Effector memory CD4-positive, alpha-beta T cell (primary cell): ENCODE measurements around the gene PPM1B.
"Not testable (repeated sequence)": the region's sequence is repeated elsewhere in the genome, so short reads cannot be mapped to it uniquely, and the experiment has no call there.

Experiments used
- DNase-seq, 3 donors: peaks; one replicate each; pipeline ENCODE4 v3.0.0-alpha.2; 2020
- H3K27ac ChIP-seq: 2 replicates; pipeline ENCODE4 v1.7.0; 2013; ENCODE audit warnings: mild to moderate bottlenecking, low read length, moderate library complexity; ENCODE audit not compliant: insufficient read depth, poor library complexity, severe bottlenecking
- H3K27me3 ChIP-seq: replicated peaks from 2 replicates; pipeline ENCODE4 v1.7.0; 2013; ENCODE audit warnings: mild to moderate bottlenecking, low read length; ENCODE audit not compliant: insufficient read depth, control insufficient read depth, poor library complexity, severe bottlenecking
- H3K36me3 ChIP-seq: 2 replicates; pipeline ENCODE4 v1.7.0; 2013; ENCODE audit warnings: mild to moderate bottlenecking, low read length, moderate library complexity; ENCODE audit not compliant: control insufficient read depth, insufficient read depth
- H3K4me1 ChIP-seq: 2 replicates; pipeline ENCODE4 v1.7.0; 2013; ENCODE audit warnings: low read length, mild to moderate bottlenecking; ENCODE audit not compliant: control insufficient read depth, insufficient read depth, poor library complexity, severe bottlenecking
- H3K4me3 ChIP-seq: 2 replicates; pipeline ENCODE4 v1.7.0; 2013; ENCODE audit warnings: low read length, low read depth, mild to moderate bottlenecking; ENCODE audit not compliant: insufficient read depth, poor library complexity, severe bottlenecking
- H3K9me3 ChIP-seq: 2 replicates; pipeline ENCODE4 v1.7.0; 2013; ENCODE audit warnings: mild to moderate bottlenecking, low read length, moderate library complexity; ENCODE audit not compliant: control insufficient read depth
- total RNA-seq, 3 donors: gene quantifications; one replicate each; lab custom pipeline; 2026; lab: John Stamatoyannopoulos, UW

PPM1B gene
- total RNA-seq, result 19.2 to 29.0 (median 24.0) reads per million in 3 donors

- Histone ChIP-seq H3K4me3 (peak within 1 kb of the TSS; percentile 89), H3K27me3 (no peaks in the 10 kb centered on the region), H3K36me3 (no peaks in the 10 kb centered on the region), H3K4me1 (peaks cover 16% of the 10 kb centered on the region), H3K27ac (peak within 1 kb of the TSS; percentile 97), H3K9me3 (no peaks in the 10 kb centered on the region)
- peak; percentile 99 for DNase-seq
Measured at GRCh38 chr2:44168681-44169154, at the start of gene PPM1B. PPM1B (plus strand) TSS chr2:44168875; CDS start chr2:44201200, 32,325 bp downstream.

GRCh38 chr2:44119878-44120277 is 48.8 kb upstream of the PPM1B start:
- Histone ChIP-seq H3K27ac (no peak overlapping the region), H3K36me3 (no peaks in the 10 kb centered on the region), H3K9me3 (no peaks in the 10 kb centered on the region), H3K27me3 (no peaks in the 10 kb centered on the region), H3K4me3 (no peak overlapping the region), H3K4me1 (peaks cover 5% of the 10 kb centered on the region)
- DNase-seq, result no peak

GRCh38 chr2:44120428-44120827 is 48.2 kb upstream of the PPM1B start:
- Histone ChIP-seq H3K4me3 (no peak overlapping the region), H3K27ac (no peak overlapping the region), H3K9me3 (no peaks in the 10 kb centered on the region), H3K4me1 (peaks cover 5% of the 10 kb centered on the region), H3K36me3 (no peaks in the 10 kb centered on the region), H3K27me3 (no peaks in the 10 kb centered on the region)
- DNase-seq, result no peak

DNA sequence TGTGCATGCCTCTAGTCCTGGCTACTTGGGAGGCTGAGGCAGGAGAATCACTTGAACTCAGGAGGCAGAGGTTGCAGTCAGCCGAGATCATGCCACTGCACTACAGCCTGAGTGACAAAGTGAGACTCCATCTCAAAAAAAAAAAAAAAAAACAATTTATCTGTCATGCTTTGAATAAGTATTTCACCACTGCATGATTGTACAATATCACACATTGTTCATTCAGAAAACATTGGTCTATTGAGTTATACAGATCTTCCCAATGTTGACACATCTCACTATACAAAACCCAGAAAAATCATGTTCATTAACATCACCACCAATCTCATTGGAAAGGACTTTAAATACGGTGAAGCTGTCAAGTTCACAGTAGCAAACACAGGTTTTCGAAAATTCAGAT is 46.8 kb upstream of the PPM1B start:
- no peaks in the 10 kb centered on the region for H3K36me3 ChIP-seq
- no peak for DNase-seq

GRCh38 chr2:44124500-44124899 is 44.2 kb upstream of the PPM1B start:
- Histone ChIP-seq H3K27me3 (no peaks in the 10 kb centered on the region), H3K4me3 (no peak overlapping the region), H3K27ac (no peak overlapping the region), H3K4me1 (peaks cover 5% of the 10 kb centered on the region), H3K9me3 (no peaks in the 10 kb centered on the region), H3K36me3 (no peaks in the 10 kb centered on the region)
- no peak for DNase-seq

More for the DNA sequence above, 46.8 kb upstream of the PPM1B start:
- no peaks in the 10 kb centered on the region for H3K27me3 ChIP-seq
- no peak overlapping the region for H3K4me3 ChIP-seq
- H3K4me1 ChIP-seq, result peaks cover 5% of the 10 kb centered on the region
- no peaks in the 10 kb centered on the region for H3K9me3 ChIP-seq
- H3K27ac ChIP-seq, result no peak overlapping the region

GRCh38 chr2:44126106-44126797 is 42.4 kb upstream of the PPM1B start:
- Histone ChIP-seq H3K27ac (no peak overlapping the region), H3K4me1 (no peaks in the 10 kb centered on the region), H3K36me3 (no peaks in the 10 kb centered on the region), H3K9me3 (no peaks in the 10 kb centered on the region), H3K4me3 (no peak overlapping the region), H3K27me3 (no peaks in the 10 kb centered on the region)
- no peak for DNase-seq

- Histone ChIP-seq H3K9me3 (no peaks in the 10 kb centered on the region), H3K36me3 (no peaks in the 10 kb centered on the region), H3K27me3 (no peaks in the 10 kb centered on the region), H3K4me3 (no peak overlapping the region), H3K4me1 (no peaks in the 10 kb centered on the region), H3K27ac (no peak overlapping the region)
- DNase-seq, result no peak
Measured at GRCh38 chr2:44130441-44130840, 38.2 kb upstream of the PPM1B start.

DNA sequence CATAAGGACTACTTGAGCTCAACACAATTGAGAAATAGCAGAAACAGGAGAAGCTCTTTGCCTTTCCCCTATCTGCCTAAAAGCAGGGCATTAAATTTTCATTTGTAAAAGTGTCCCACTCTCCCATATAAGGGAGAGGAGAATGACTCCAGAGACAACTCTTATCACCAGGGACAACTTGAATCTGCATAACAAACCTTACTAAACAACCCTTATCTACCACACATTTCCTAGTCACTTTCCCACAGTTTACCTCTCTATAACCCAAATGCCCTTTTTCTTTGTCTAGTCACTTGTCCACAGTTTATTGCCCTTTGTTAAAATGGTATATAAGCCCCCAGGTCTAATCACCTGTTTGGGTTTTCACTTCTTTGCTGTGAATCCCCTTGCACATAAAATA is 37.5 kb upstream of the PPM1B start:
- no peaks in the 10 kb centered on the region for H3K9me3 ChIP-seq
- DNase-seq, result no peak
- H3K4me1 ChIP-seq, result no peaks in the 10 kb centered on the region
- H3K27me3 ChIP-seq, result no peaks in the 10 kb centered on the region
- no peaks in the 10 kb centered on the region for H3K36me3 ChIP-seq
- no peak overlapping the region for H3K4me3 ChIP-seq
- H3K27ac ChIP-seq, result no peak overlapping the region

DNA sequence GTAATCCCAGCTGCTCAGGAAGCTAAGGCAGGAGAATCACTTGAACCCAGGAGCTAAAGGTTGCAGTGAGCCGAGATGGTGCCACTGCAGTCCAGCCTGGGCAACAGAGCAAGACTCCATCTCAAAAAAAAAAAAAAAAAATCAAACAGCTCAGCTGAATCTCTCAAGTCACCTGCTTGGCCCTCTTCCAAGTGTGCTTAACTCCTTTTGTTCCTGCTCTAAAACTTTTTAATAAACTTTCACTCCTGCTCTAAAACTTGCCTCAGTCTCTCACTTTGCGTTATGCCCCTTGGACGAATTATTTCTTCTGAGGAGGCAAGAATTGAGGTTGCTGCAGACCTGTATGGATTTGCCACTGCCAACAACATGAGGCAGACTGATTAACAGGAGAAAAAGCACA is 35.1 kb upstream of the PPM1B start:
- not testable (repeated sequence) for H3K36me3 ChIP-seq, H3K4me3 ChIP-seq, DNase-seq, H3K27ac ChIP-seq, H3K27me3 ChIP-seq, H3K4me1 ChIP-seq, H3K9me3 ChIP-seq

DNA sequence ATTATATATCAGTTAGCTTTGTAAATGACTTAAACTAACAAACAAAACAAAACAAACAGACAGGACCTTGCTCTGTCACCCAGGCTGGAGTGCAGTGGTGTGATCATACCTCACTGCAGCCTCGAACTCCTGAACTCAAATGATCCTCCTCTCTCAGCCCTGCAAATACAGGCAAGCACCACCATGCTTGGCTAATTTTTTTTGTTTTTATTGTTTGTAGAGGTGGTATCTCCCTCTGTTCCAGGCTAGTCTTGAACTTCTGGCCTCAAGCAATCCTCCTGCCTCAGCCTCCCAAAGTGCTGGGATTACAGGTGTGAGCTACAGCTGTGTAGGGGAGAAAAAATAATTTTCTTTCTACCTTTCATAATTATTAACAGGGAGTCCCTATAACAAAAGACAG is 33.8 kb upstream of the PPM1B start:
- no peak overlapping the region for H3K27ac ChIP-seq
- H3K36me3 ChIP-seq, result no peaks in the 10 kb centered on the region
- H3K9me3 ChIP-seq, result no peaks in the 10 kb centered on the region
- H3K27me3 ChIP-seq, result no peaks in the 10 kb centered on the region
- no peaks in the 10 kb centered on the region for H3K4me1 ChIP-seq
- H3K4me3 ChIP-seq, result no peak overlapping the region
- DNase-seq, result no peak
